GM12875 (cell line): ENCODE results near the gene QTRT2.

ENCODE experiments used
- H3K4me3 ChIP-seq: one replicate; pipeline ENCODE4 v1.5.1; 2011; ENCODE audit warnings: low read depth, low read length, control low read depth
- CTCF ChIP-seq: IDR thresholded peaks from 2 replicates; pipeline ENCODE4 v1.5.1; 2011; ENCODE audit warnings: low read depth, mild to moderate bottlenecking, control low read depth, inconsistent platforms, low read length, moderate library complexity, borderline replicate concordance; ENCODE audit not compliant: insufficient read depth

Gene QTRT2

GRCh38 chr3:114114719-114115118, 58.2 kb downstream of the QTRT2 start:
- no peak for TF ChIP-seq CTCF
- H3K4me3 ChIP-seq: no peak overlapping the region

- H3K4me3 ChIP-seq: no peak overlapping the region
- TF ChIP-seq CTCF: no peak
These were observed 58.6 kb downstream of the QTRT2 start for GRCh38 chr3:114115143-114115542.

- no peak for TF ChIP-seq CTCF
- no peak overlapping the region for H3K4me3 ChIP-seq
These were observed 63.2 kb downstream of the QTRT2 start for GRCh38 chr3:114119776-114120175.

- TF ChIP-seq CTCF: no peak
- no peak overlapping the region for H3K4me3 ChIP-seq
These were observed 63.7 kb downstream of the QTRT2 start for GRCh38 chr3:114120211-114120610.

- no peak for TF ChIP-seq CTCF
- H3K4me3 ChIP-seq: no peak overlapping the region
These were observed 65.6 kb downstream of the QTRT2 start for GRCh38 chr3:114122027-114122709.

- TF ChIP-seq CTCF: no peak
- no peak overlapping the region for H3K4me3 ChIP-seq
These were observed 69.9 kb downstream of the QTRT2 start for GRCh38 chr3:114126461-114126860.

- no peak overlapping the region for H3K4me3 ChIP-seq
- TF ChIP-seq CTCF: no peak
These were observed 71.0 kb downstream of the QTRT2 start for GRCh38 chr3:114127517-114127916.
